ENCODE measurements around the gene STK32A.

Gene STK32A

GRCh38 chr5:147309621-147310020 is 74.8 kb downstream of the STK32A start:
- no peaks in the 10 kb centered on the region for H3K79me2 ChIP-seq (ENCODE audit: control insufficient read depth, low read length)
- no peaks in the 10 kb centered on the region for H4K20me1 ChIP-seq (ENCODE audit: control insufficient read depth, insufficient read depth, low read depth, low read length)
- H3K4me1 ChIP-seq (ENCODE audit: control insufficient read depth, low read length), result no peaks in the 10 kb centered on the region
- no peaks in the 10 kb centered on the region for H3K9me2 ChIP-seq (replicated peaks; ENCODE audit: control insufficient read depth, low read length)
- H3K4me3 ChIP-seq (ENCODE audit: low read length), result no peak overlapping the region
- no peak overlapping the region for H3K4me2 ChIP-seq (ENCODE audit: low read length)
- no peaks in the 10 kb centered on the region for H3K36me3 ChIP-seq (ENCODE audit: control insufficient read depth, low read length)
- no peaks in the 10 kb centered on the region for H3F3A ChIP-seq (ENCODE audit: control insufficient read depth, insufficient read depth)
- no peak overlapping the region for H3K27ac ChIP-seq (ENCODE audit: low read depth, low read length)
- no peaks in the 10 kb centered on the region for H3K27me3 ChIP-seq (ENCODE audit: control insufficient read depth, low read length)
- no peak for TF ChIP-seq CTCF (IDR thresholded peaks at IDR 0.05; ENCODE audit: low read depth, low read length, poor library complexity, severe bottlenecking)
- TF ChIP-seq EZH2phosphoT487 (IDR thresholded peaks at IDR 0.05; ENCODE audit: borderline replicate concordance, low read length), result no peak
- H3K9me3 ChIP-seq (ENCODE audit: control insufficient read depth, insufficient read depth, low read length), result no peaks in the 10 kb centered on the region

- H3K9me2 ChIP-seq (replicated peaks; ENCODE audit: control insufficient read depth, low read length), result no peaks in the 10 kb centered on the region
- no peaks in the 10 kb centered on the region for H3K9me3 ChIP-seq (ENCODE audit: control insufficient read depth, insufficient read depth, low read length)
- H3K4me1 ChIP-seq (ENCODE audit: control insufficient read depth, low read length), result no peaks in the 10 kb centered on the region
- no peaks in the 10 kb centered on the region for H3K79me2 ChIP-seq (ENCODE audit: control insufficient read depth, low read length)
- H4K20me1 ChIP-seq (ENCODE audit: control insufficient read depth, insufficient read depth, low read depth, low read length), result no peaks in the 10 kb centered on the region
- no peaks in the 10 kb centered on the region for H3K27me3 ChIP-seq (ENCODE audit: control insufficient read depth, low read length)
- no peak overlapping the region for H3K27ac ChIP-seq (ENCODE audit: low read depth, low read length)
- no peak overlapping the region for H3K4me3 ChIP-seq (ENCODE audit: low read length)
- no peak overlapping the region for H3K4me2 ChIP-seq (ENCODE audit: low read length)
- TF ChIP-seq EZH2phosphoT487 (IDR thresholded peaks at IDR 0.05; ENCODE audit: borderline replicate concordance, low read length) (no peak), CTCF (IDR thresholded peaks at IDR 0.05; ENCODE audit: low read depth, low read length, poor library complexity, severe bottlenecking) (no peak)
- no peaks in the 10 kb centered on the region for H3F3A ChIP-seq (ENCODE audit: control insufficient read depth, insufficient read depth)
- no peaks in the 10 kb centered on the region for H3K36me3 ChIP-seq (ENCODE audit: control insufficient read depth, low read length)
Measured at GRCh38 chr5:147310059-147310704, 75.4 kb downstream of the STK32A start.

GRCh38 chr5:147317978-147318684 is 83.3 kb downstream of the STK32A start:
- Histone ChIP-seq H3K27ac (ENCODE audit: low read depth, low read length) (no peak overlapping the region), H3F3A (ENCODE audit: control insufficient read depth, insufficient read depth) (no peaks in the 10 kb centered on the region), H3K79me2 (ENCODE audit: control insufficient read depth, low read length) (no peaks in the 10 kb centered on the region)

More at GRCh38 chr5:147317978-147318684, 83.3 kb downstream of the STK32A start:
- no peak overlapping the region for H3K4me2 ChIP-seq (ENCODE audit: low read length)
- no peaks in the 10 kb centered on the region for H4K20me1 ChIP-seq (ENCODE audit: control insufficient read depth, insufficient read depth, low read depth, low read length)
- no peaks in the 10 kb centered on the region for H3K36me3 ChIP-seq (ENCODE audit: control insufficient read depth, low read length)
- H3K9me3 ChIP-seq (ENCODE audit: control insufficient read depth, insufficient read depth, low read length), result no peaks in the 10 kb centered on the region
- no peaks in the 10 kb centered on the region for H3K9me2 ChIP-seq (replicated peaks; ENCODE audit: control insufficient read depth, low read length)
- no peaks in the 10 kb centered on the region for H3K4me1 ChIP-seq (ENCODE audit: control insufficient read depth, low read length)
- no peak overlapping the region for H3K4me3 ChIP-seq (ENCODE audit: low read length)
- no peaks in the 10 kb centered on the region for H3K27me3 ChIP-seq (ENCODE audit: control insufficient read depth, low read length)
- TF ChIP-seq EZH2phosphoT487 (IDR thresholded peaks at IDR 0.05; ENCODE audit: borderline replicate concordance, low read length), result no peak
- TF ChIP-seq CTCF (IDR thresholded peaks at IDR 0.05; ENCODE audit: low read depth, low read length, poor library complexity, severe bottlenecking), result no peak

Measured in DOHH2 (cell line).